KBM-7 (cell line): Measurements from ENCODE around the gene ARF1.

Experiments
- DNase-seq: peaks from one replicate; pipeline ENCODE4 v3.0.0-alpha.2; 2015
- in situ Hi-C: fragments of 300-500 bp; cut with MboI; formaldehyde crosslinking; loops from 2 replicates; pipeline ENCODE4 v1.14.3; 2020; ENCODE audit warnings: low sequenced_read_pairs, low pct_unique_long_range_greater_than_20kb, mixed read lengths

The ARF1 gene

GRCh38 chr1:228066891-228067654 lies 15.4 kb upstream of the ARF1 start:
- in situ Hi-C loops, result no loop called here
- DNase-seq, result no peak

- in situ Hi-C loops, result no loop called here
- no peak for DNase-seq
Measured at GRCh38 chr1:228068359-228068758, 14.1 kb upstream of the ARF1 start.

- in situ Hi-C loops, result loop anchor here (10.0 kb wide), 1 partner anchor 55 kb away; no protein-coding TSS in a partner anchor
Measured at GRCh38 chr1:228070173-228070572, 12.3 kb upstream of the ARF1 start.

GRCh38 chr1:228070851-228071250 lies 11.7 kb upstream of the ARF1 start:
- DNase-seq, result no peak
- in situ Hi-C loops, result loop anchor here (10.0 kb wide), 1 partner anchor 56 kb away; no protein-coding TSS in a partner anchor

More at GRCh38 chr1:228070173-228070572, 12.3 kb upstream of the ARF1 start:
- DNase-seq, result no peak

- no peak for DNase-seq
- in situ Hi-C loops, result loop anchor here (10.0 kb wide), 1 partner anchor 57 kb away; no protein-coding TSS in a partner anchor
Measured at GRCh38 chr1:228071839-228072657, 10.5 kb upstream of the ARF1 start.

GRCh38 chr1:228072658-228073043 lies 9.9 kb upstream of the ARF1 start:
- DNase-seq, result no peak
- in situ Hi-C loops, result loop anchor here (10.0 kb wide), 1 partner anchor 58 kb away; no protein-coding TSS in a partner anchor

- in situ Hi-C loops, result loop anchor here (10.0 kb wide), 1 partner anchor 58 kb away; no protein-coding TSS in a partner anchor
- no peak for DNase-seq
Measured at GRCh38 chr1:228073061-228073856, 9.2 kb upstream of the ARF1 start.

GRCh38 chr1:228073857-228074545 lies 8.5 kb upstream of the ARF1 start:
- in situ Hi-C loops, result loop anchor here (10.0 kb wide), 1 partner anchor 59 kb away; no protein-coding TSS in a partner anchor
- DNase-seq, result peak; percentile 53

GRCh38 chr1:228074954-228075730 lies 7.4 kb upstream of the ARF1 start:
- in situ Hi-C loops, result loop anchor here (10.0 kb wide), 1 partner anchor 60 kb away; no protein-coding TSS in a partner anchor
- no peak for DNase-seq

- DNase-seq, result no peak
- in situ Hi-C loops, result loop anchor here (10.0 kb wide), 1 partner anchor 61 kb away; no protein-coding TSS in a partner anchor
Measured at GRCh38 chr1:228075801-228076271, 6.7 kb upstream of the ARF1 start.

GRCh38 chr1:228076796-228077430 lies 5.6 kb upstream of the ARF1 start:
- DNase-seq, result no peak
- in situ Hi-C loops, result loop anchor here (10.0 kb wide), 1 partner anchor 62 kb away; no protein-coding TSS in a partner anchor

- in situ Hi-C loops, result loop anchor here (10.0 kb wide), 1 partner anchor 63 kb away; no protein-coding TSS in a partner anchor
- DNase-seq, result no peak
Measured at GRCh38 chr1:228077565-228078330, 4.8 kb upstream of the ARF1 start.

GRCh38 chr1:228079013-228079412 lies 3.5 kb upstream of the ARF1 start:
- in situ Hi-C loops, result loop anchor here (10.0 kb wide), 1 partner anchor 64 kb away; no protein-coding TSS in a partner anchor
- no peak for DNase-seq

GRCh38 chr1:228079601-228080263 lies 2.8 kb upstream of the ARF1 start:
- in situ Hi-C loops, result loop anchor here (10.0 kb wide), 1 partner anchor 65 kb away; no protein-coding TSS in a partner anchor
- DNase-seq, result no peak

- no peak for DNase-seq
Measured at GRCh38 chr1:228081144-228081543, 1.4 kb upstream of the ARF1 start.

More at GRCh38 chr1:228081144-228081543, 1.4 kb upstream of the ARF1 start:
- in situ Hi-C loops, result no loop called here
